Vagina (tissue), 2 donors: ENCODE data around the gene IL20.

Experiments
- POLR2AphosphoS5 ChIP-seq, 2 donors: sonication (generic); formaldehyde crosslinking; IDR thresholded peaks; one replicate each; pipeline ENCODE4 v1.9.0; 2017; ENCODE audit warnings: antibody characterized with exemption in 2 of 2, mild to moderate bottlenecking in 2 of 2, low read depth in 1 of 2; ENCODE audit not compliant: insufficient read depth in 1 of 2
- TF ChIP-seq, protein P1 (sequence below), 3 experiments: fragments of 450-650 bp in 2 of 3; fragments of 200-600 bp in 1 of 3; sonication (generic) in 1 of 3; IDR thresholded peaks; one replicate each; pipeline ENCODE4 v1.5.1; 2017 to 2019; ENCODE audit warnings: antibody characterized with exemption in 3 of 3, mild to moderate bottlenecking in 2 of 3, moderate library complexity in 2 of 3

DNA sequence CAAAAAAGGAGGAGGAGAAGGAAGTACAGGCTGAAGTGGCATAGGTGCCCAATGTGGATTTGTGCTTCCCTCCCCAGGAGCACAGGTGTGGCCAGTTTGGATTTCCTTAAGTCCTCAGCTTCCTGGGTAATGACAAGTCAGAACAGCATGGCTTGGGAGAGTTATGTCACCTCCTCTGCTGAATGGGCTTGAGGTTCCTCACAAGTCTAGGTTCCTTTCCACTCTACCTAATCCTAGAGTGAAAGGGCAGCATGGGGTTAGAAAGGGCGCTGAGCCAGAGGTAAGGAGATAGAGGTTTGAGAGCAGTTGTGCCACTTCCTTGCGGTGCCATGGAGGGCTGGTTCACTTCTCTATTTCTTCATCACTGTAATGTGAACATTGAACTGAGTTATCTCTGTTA lies 35.5 kb upstream of the IL20 start:
- TF ChIP-seq, protein P1, sequence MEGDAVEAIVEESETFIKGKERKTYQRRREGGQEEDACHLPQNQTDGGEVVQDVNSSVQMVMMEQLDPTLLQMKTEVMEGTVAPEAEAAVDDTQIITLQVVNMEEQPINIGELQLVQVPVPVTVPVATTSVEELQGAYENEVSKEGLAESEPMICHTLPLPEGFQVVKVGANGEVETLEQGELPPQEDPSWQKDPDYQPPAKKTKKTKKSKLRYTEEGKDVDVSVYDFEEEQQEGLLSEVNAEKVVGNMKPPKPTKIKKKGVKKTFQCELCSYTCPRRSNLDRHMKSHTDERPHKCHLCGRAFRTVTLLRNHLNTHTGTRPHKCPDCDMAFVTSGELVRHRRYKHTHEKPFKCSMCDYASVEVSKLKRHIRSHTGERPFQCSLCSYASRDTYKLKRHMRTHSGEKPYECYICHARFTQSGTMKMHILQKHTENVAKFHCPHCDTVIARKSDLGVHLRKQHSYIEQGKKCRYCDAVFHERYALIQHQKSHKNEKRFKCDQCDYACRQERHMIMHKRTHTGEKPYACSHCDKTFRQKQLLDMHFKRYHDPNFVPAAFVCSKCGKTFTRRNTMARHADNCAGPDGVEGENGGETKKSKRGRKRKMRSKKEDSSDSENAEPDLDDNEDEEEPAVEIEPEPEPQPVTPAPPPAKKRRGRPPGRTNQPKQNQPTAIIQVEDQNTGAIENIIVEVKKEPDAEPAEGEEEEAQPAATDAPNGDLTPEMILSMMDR (IDR thresholded peaks at IDR 0.05): no peak
- TF ChIP-seq POLR2AphosphoS5 (IDR thresholded peaks at IDR 0.05; ENCODE audit: insufficient read depth in 1 of 2, low read depth in 1 of 2): no peak
